Fibroblast of upper back skin (primary cell): ENCODE results near the gene PLD5.
"Not testable (repeated sequence)": the region's sequence is repeated elsewhere in the genome, so short reads cannot be mapped to it uniquely, and the experiment has no call there.

Source experiments
- DNase-seq: peaks from one replicate; pipeline ENCODE4 v3.0.0-alpha.2; 2013

PLD5 gene

GRCh38 chr1:242477944-242478343 lies 46.6 kb downstream of the PLD5 start:
- DNase-seq = no peak

GRCh38 chr1:242470774-242471173 lies 53.7 kb downstream of the PLD5 start:
- no peak for DNase-seq

GRCh38 chr1:242468784-242469183 lies 55.7 kb downstream of the PLD5 start:
- DNase-seq = no peak

GRCh38 chr1:242467556-242468145 lies 56.8 kb downstream of the PLD5 start:
- peak; percentile 41 for DNase-seq

- no peak for DNase-seq
Observed at GRCh38 chr1:242462867-242463266, 61.6 kb downstream of the PLD5 start.

- not testable (repeated sequence) for DNase-seq
Observed at GRCh38 chr1:242459740-242460139, 64.8 kb downstream of the PLD5 start.

- no peak for DNase-seq
Observed at GRCh38 chr1:242456726-242457269, 67.7 kb downstream of the PLD5 start.

GRCh38 chr1:242455052-242455361 lies 69.5 kb downstream of the PLD5 start:
- DNase-seq = no peak

- peak; percentile 43 for DNase-seq
Observed at GRCh38 chr1:242454262-242455051, 70.0 kb downstream of the PLD5 start.

- DNase-seq = no peak
Observed at GRCh38 chr1:242452573-242452972, 71.9 kb downstream of the PLD5 start.

GRCh38 chr1:242449661-242450060 lies 74.8 kb downstream of the PLD5 start:
- no peak for DNase-seq

- DNase-seq = no peak
Observed at GRCh38 chr1:242448910-242449645, 75.4 kb downstream of the PLD5 start.

- no peak for DNase-seq
Observed at GRCh38 chr1:242447689-242448088, 76.8 kb downstream of the PLD5 start.

- DNase-seq = no peak
Observed at GRCh38 chr1:242440757-242441156, 83.7 kb downstream of the PLD5 start.

- DNase-seq = no peak
Observed at GRCh38 chr1:242435200-242435599, 89.3 kb downstream of the PLD5 start.

GRCh38 chr1:242432491-242433095 lies 91.9 kb downstream of the PLD5 start:
- DNase-seq = no peak

GRCh38 chr1:242431786-242432185 lies 92.7 kb downstream of the PLD5 start:
- DNase-seq = no peak

GRCh38 chr1:242430956-242431355 lies 93.5 kb downstream of the PLD5 start:
- DNase-seq = no peak

GRCh38 chr1:242428399-242429190 lies 95.9 kb downstream of the PLD5 start:
- no peak for DNase-seq

GRCh38 chr1:242427519-242427918 lies 97.0 kb downstream of the PLD5 start:
- no peak for DNase-seq

GRCh38 chr1:242426271-242426905 lies 98.1 kb downstream of the PLD5 start:
- DNase-seq = no peak

- no peak for DNase-seq
Observed at GRCh38 chr1:242425232-242425631, 99.3 kb downstream of the PLD5 start.
